Choroid plexus epithelial cell (primary cell): ENCODE measurements around the gene VTI1A.

Source experiments
- DNase-seq: peaks from one replicate; pipeline ENCODE4 v3.0.0-alpha.2; 2010; ENCODE audit warnings: low read depth
- H3K4me3 ChIP-seq: 2 replicates; pipeline ENCODE4 v1.5.1; 2011; ENCODE audit warnings: low read depth, mild to moderate bottlenecking, control low read depth, low read length, moderate library complexity
- CTCF ChIP-seq: conservative IDR thresholded peaks from 2 replicates; pipeline ENCODE4 v1.5.1; 2011; ENCODE audit warnings: low read depth, mild to moderate bottlenecking, control low read depth, inconsistent platforms, low read length, moderate library complexity

VTI1A gene

GRCh38 chr10:112502536-112502935 is 55.5 kb downstream of the VTI1A start:
- H3K4me3 ChIP-seq, result no peak overlapping the region
- DNase-seq, result no peak
- no peak for TF ChIP-seq CTCF

- TF ChIP-seq CTCF, result no peak
- no peak overlapping the region for H3K4me3 ChIP-seq
- DNase-seq, result no peak
Measured at GRCh38 chr10:112503643-112504042, 56.6 kb downstream of the VTI1A start.

GRCh38 chr10:112507046-112507445 is 60.0 kb downstream of the VTI1A start:
- DNase-seq, result peak; percentile 38
- no peak overlapping the region for H3K4me3 ChIP-seq
- no peak for TF ChIP-seq CTCF

- DNase-seq, result no peak
- H3K4me3 ChIP-seq, result no peak overlapping the region
- TF ChIP-seq CTCF, result no peak
Measured at GRCh38 chr10:112507988-112508387, 61.0 kb downstream of the VTI1A start.

GRCh38 chr10:112509558-112510291 is 62.7 kb downstream of the VTI1A start:
- no peak for TF ChIP-seq CTCF
- H3K4me3 ChIP-seq, result no peak overlapping the region
- no peak for DNase-seq

- TF ChIP-seq CTCF, result no peak
- no peak for DNase-seq
Measured at GRCh38 chr10:112510384-112510783, 63.4 kb downstream of the VTI1A start.

GRCh38 chr10:112512294-112512693 is 65.3 kb downstream of the VTI1A start:
- no peak for DNase-seq
- H3K4me3 ChIP-seq, result no peak overlapping the region
- TF ChIP-seq CTCF, result no peak

More at GRCh38 chr10:112510384-112510783, 63.4 kb downstream of the VTI1A start:
- no peak overlapping the region for H3K4me3 ChIP-seq
